ENCODE results near the gene SOX13. TPM values are rescaled to one million over a fixed set of nuclear protein-coding genes. Genes with fewer than 3 reads are reported as not detected.

Gene SOX13
- total and polyA plus RNA-seq, 10 of the 15 experiments (the other 5 are each of a cell fraction or from before 2014, with no cell fraction given) = 0.04 to 0.31 (median 0.11) TPM; not detected in 7

- no peak for TF ChIP-seq ZBTB40 (IDR thresholded peaks at IDR 0.05; ENCODE audit: borderline replicate concordance)
- no peak for TF ChIP-seq CHD4 (IDR thresholded peaks at IDR 0.05)
- TF ChIP-seq ZNF24 (IDR thresholded peaks at IDR 0.05) = no peak
Measured at GRCh38 chr1:204083491-204083890, 10.6 kb downstream of the SOX13 start (continued).

- WGBS (ENCODE audit: insufficient coverage, insufficient replicate concordance, low lambda C conversion rate, missing lambda C conversion rate) = 3% methylated on average over 4 of the region's 4 CpGs
- Histone ChIP-seq H3K9ac (ENCODE audit: control insufficient read depth, insufficient read depth, low read length) (no peak overlapping the region), H3K36me3 (ENCODE audit: control insufficient read depth in 2 of 2, insufficient read depth in 2 of 2, low read length in 1 of 2) (no peaks in the 10 kb centered on the region), H3K27ac (ENCODE audit: control insufficient read depth, insufficient read depth) (no peak overlapping the region), H3K9me3 (replicated peaks; ENCODE audit: control insufficient read depth, insufficient read depth, low read length) (no peaks in the 10 kb centered on the region), H4K20me1 (ENCODE audit: control insufficient read depth, insufficient read depth) (no peaks in the 10 kb centered on the region), H3K4me1 (ENCODE audit: control insufficient read depth, insufficient read depth, low read length) (no peaks in the 10 kb centered on the region), H3K4me3 (no peak overlapping the region), H2AFZ (ENCODE audit: control insufficient read depth, low read depth, low read length) (no peak overlapping the region), H3K4me2 (ENCODE audit: control insufficient read depth, insufficient read depth) (no peak overlapping the region), H3K27me3 (replicated peaks in 1 of 2; ENCODE audit: control insufficient read depth in 2 of 2, insufficient read depth in 2 of 2, low read length in 1 of 2) (no peaks in the 10 kb centered on the region; a peak in 1 of 4 replicates), H3K79me2 (ENCODE audit: control insufficient read depth, insufficient read depth, low read length) (no peaks in the 10 kb centered on the region)
- ChIA-PET CTCF (no interaction called here), RAD21 (ENCODE audit: unreplicated experiment) (no interaction called here), POLR2A (interaction anchor here (0.8 kb wide), 1 partner anchor 14 kb away, joined by 3 read pairs; no protein-coding TSS in a partner anchor), SMC1A (ENCODE audit: uncharacterized antibody, unreplicated experiment) (no interaction called here)
- intact Hi-C loops (cut with micrococcal nuclease; ENCODE audit: unreplicated experiment) (no loop called here), in situ Hi-C loops (cut with MboI) (no loop called here)
- DNase-seq (ENCODE audit: low read depth, low spot score) (no peak), FAIRE-seq (no peak), ATAC-seq (peak; percentile 31; the same call in 2 of the 3 replicates)
- no TSS peak for BruUV-seq (replicated peaks)
- TF ChIP-seq MXI1 (IDR thresholded peaks at IDR 0.05; ENCODE audit: low read depth, low read length) = no peak
- TF ChIP-seq NKRF (conservative IDR thresholded peaks at IDR 0.05) = no peak
- no peak for TF ChIP-seq IRF3 (IDR thresholded peaks at IDR 0.05)
- no peak for TF ChIP-seq BCL3 (IDR thresholded peaks at IDR 0.05; ENCODE audit: borderline replicate concordance, insufficient read depth, low read depth, low read length, poor library complexity, severe bottlenecking)
- no peak for TF ChIP-seq BCL11A (IDR thresholded peaks at IDR 0.05; ENCODE audit: low read depth, low read length)
- no peak for TF ChIP-seq TCF7 (IDR thresholded peaks at IDR 0.05; ENCODE audit: borderline replicate concordance)
- no peak for TF ChIP-seq ZBTB33 (IDR thresholded peaks at IDR 0.05)
- TF ChIP-seq RFX5 (IDR thresholded peaks at IDR 0.05; ENCODE audit: low read depth, low read length) = no peak
Measured at GRCh38 chr1:204084247-204084772, 11.4 kb downstream of the SOX13 start.
